Mucosa of descending colon (tissue), 3 donors: ENCODE data around the gene TMEM209. TPM values are rescaled to one million over a fixed set of nuclear protein-coding genes. Genes with fewer than 3 reads are reported as not detected.
"Not testable (repeated sequence)": the region's sequence is repeated elsewhere in the genome, so short reads cannot be mapped to it uniquely, and the experiment has no call there.

Experiments used
- ATAC-seq: fragments of 200-7000 bp; cut with Tn5 transposase; one replicate; pipeline ENCODE4 v1.9.1; 2020; ENCODE audit warnings: mild to moderate bottlenecking, moderate library complexity
- DNase-seq, 3 donors: peaks; one replicate each; pipeline ENCODE4 v3.0.0-alpha.2; 2020
- H3K36me3 ChIP-seq: fragments of 200-600 bp; one replicate; pipeline ENCODE4 v1.8.0; 2021; ENCODE audit warnings: low read depth, mild to moderate bottlenecking
- H3K4me1 ChIP-seq: fragments of 200-600 bp; one replicate; pipeline ENCODE4 v1.8.0; 2021; ENCODE audit warnings: low read depth, mild to moderate bottlenecking
- H3K4me3 ChIP-seq: fragments of 200-600 bp; one replicate; pipeline ENCODE4 v1.8.0; 2021; ENCODE audit warnings: mild to moderate bottlenecking
- H3K9me3 ChIP-seq: fragments of 200-600 bp; one replicate; pipeline ENCODE4 v1.8.0; 2021; ENCODE audit warnings: mild to moderate bottlenecking
- intact Hi-C, 2 donors: fragments of 100-400 bp; cut with DNase I in 1 of 2; cut with micrococcal nuclease in 1 of 2; formaldehyde crosslinking; loops; one replicate each; pipeline versions ENCODE4 v1.11.0 to v1.11.1; 2022; cut with DNase I, micrococcal nuclease
- total RNA-seq, 3 donors: library from RNA; stranded (reverse); fragmentation: NEBNext Ultra II Directional in 2 of 3; extraction: Animal tissue kit (Norgen Biotek cat#: 25700) in 2 of 3; gene quantifications; one replicate each; pipeline versions ENCODE4 v1.2.1 to v1.2.4, GENCODE V29; 2021 to 2023
- TF ChIP-seq, protein P1 (sequence below): fragments of 200-600 bp; IDR thresholded peaks from one replicate; pipeline ENCODE4 v1.8.0; 2022; ENCODE audit warnings: antibody characterized with exemption, mild to moderate bottlenecking
- donor health status: DM: no; HTN: no; CAD: no; lungs with moderate emphysema.
- donor health status: DM: no; HTN: no; CAD: no.
- donor health status: DM: no; HTN: yes; CAD: no.

The TMEM209 gene
- total RNA-seq, 3 donors from 2014 or later, result 19.1 to 28.9 (median 27.6) TPM

- TF ChIP-seq, protein P1, sequence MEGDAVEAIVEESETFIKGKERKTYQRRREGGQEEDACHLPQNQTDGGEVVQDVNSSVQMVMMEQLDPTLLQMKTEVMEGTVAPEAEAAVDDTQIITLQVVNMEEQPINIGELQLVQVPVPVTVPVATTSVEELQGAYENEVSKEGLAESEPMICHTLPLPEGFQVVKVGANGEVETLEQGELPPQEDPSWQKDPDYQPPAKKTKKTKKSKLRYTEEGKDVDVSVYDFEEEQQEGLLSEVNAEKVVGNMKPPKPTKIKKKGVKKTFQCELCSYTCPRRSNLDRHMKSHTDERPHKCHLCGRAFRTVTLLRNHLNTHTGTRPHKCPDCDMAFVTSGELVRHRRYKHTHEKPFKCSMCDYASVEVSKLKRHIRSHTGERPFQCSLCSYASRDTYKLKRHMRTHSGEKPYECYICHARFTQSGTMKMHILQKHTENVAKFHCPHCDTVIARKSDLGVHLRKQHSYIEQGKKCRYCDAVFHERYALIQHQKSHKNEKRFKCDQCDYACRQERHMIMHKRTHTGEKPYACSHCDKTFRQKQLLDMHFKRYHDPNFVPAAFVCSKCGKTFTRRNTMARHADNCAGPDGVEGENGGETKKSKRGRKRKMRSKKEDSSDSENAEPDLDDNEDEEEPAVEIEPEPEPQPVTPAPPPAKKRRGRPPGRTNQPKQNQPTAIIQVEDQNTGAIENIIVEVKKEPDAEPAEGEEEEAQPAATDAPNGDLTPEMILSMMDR, result no peak
- Histone ChIP-seq H3K4me1 (no peaks in the 10 kb centered on the region), H3K9me3 (no peaks in the 10 kb centered on the region), H3K36me3 (no peaks in the 10 kb centered on the region), H3K4me3 (no peak overlapping the region)
- ATAC-seq, result no peak
- intact Hi-C loops, result no loop called here
- no peak for DNase-seq
Measured at GRCh38 chr7:130227883-130228575, 22.8 kb upstream of the TMEM209 start.

GRCh38 chr7:130226333-130226732 lies 21.1 kb upstream of the TMEM209 start:
- TF ChIP-seq, protein P1, result no peak
- H3K4me1 ChIP-seq, result no peaks in the 10 kb centered on the region
- no peaks in the 10 kb centered on the region for H3K36me3 ChIP-seq
- DNase-seq (no peak), ATAC-seq (no peak)
- intact Hi-C loops, result no loop called here
- no peaks in the 10 kb centered on the region for H3K9me3 ChIP-seq
- H3K4me3 ChIP-seq, result no peak overlapping the region

GRCh38 chr7:130224923-130225322 lies 19.7 kb upstream of the TMEM209 start:
- H3K4me3 ChIP-seq, H3K36me3 ChIP-seq, H3K9me3 ChIP-seq, DNase-seq, H3K4me1 ChIP-seq, intact Hi-C loops, ATAC-seq: not testable (repeated sequence)

DNA sequence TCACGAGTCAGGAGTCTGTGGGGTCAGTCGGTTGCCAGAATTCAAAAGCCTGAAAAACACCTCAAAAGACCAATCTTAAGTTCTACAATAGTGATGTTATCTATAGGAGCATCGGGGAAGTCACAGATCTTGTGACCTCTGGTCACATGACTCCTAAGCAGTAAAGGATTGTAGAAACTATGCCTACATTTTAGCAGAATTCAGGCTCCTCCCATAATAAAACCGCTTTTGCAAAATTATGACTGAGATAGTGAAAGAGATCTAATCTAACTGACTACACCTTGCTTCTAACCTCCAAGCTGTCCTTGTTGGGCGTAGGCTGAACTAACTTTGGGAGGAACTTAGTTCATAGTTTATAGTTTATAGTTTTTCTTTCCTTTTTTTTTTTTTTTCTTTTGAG lies 19.0 kb upstream of the TMEM209 start:
- peak; percentile 78 for ATAC-seq
- TF ChIP-seq, protein P1, result no peak
- no peaks in the 10 kb centered on the region for H3K9me3 ChIP-seq

GRCh38 chr7:130223646-130224045 lies 18.4 kb upstream of the TMEM209 start:
- DNase-seq (no peak), ATAC-seq (no peak)
- H3K4me3 ChIP-seq, result no peak overlapping the region
- intact Hi-C loops, result no loop called here
- TF ChIP-seq, protein P1, result no peak
- H3K4me1 ChIP-seq, result no peaks in the 10 kb centered on the region
- H3K36me3 ChIP-seq, result no peaks in the 10 kb centered on the region
- H3K9me3 ChIP-seq, result no peaks in the 10 kb centered on the region

More for the DNA sequence above, 19.0 kb upstream of the TMEM209 start:
- no peaks in the 10 kb centered on the region for H3K4me1 ChIP-seq
- peak in 1 of 3 donors; percentile 26 for DNase-seq
- intact Hi-C loops, result no loop called here
- H3K36me3 ChIP-seq, result no peaks in the 10 kb centered on the region
- no peak overlapping the region for H3K4me3 ChIP-seq

DNA sequence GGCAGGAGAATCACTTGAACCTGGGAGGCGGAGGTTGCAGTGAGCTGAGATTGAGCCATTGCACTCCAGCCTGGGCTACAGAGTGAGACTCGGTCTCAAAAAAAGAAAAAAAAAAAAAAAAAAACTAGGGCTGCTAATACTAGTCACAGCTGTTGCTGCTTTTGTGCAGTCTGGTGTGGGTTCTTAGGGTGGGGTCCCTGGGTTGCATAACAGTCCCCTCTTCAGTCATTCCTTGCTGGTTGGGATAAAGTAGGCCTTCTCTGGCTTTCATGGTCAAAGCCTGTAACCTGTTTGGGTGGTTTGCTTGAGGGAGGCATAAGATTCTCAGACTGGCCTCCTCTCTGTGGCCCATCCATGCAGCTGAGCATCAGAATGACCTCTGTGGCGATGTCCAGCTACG lies 16.5 kb upstream of the TMEM209 start:
- Histone ChIP-seq H3K4me3 (no peak overlapping the region), H3K9me3 (no peaks in the 10 kb centered on the region), H3K36me3 (no peaks in the 10 kb centered on the region), H3K4me1 (no peaks in the 10 kb centered on the region)
- ATAC-seq (no peak), DNase-seq (no peak)
- TF ChIP-seq, protein P1, result no peak
- intact Hi-C loops, result no loop called here
